ENCODE measurements around the gene FBXW11.

DNA sequence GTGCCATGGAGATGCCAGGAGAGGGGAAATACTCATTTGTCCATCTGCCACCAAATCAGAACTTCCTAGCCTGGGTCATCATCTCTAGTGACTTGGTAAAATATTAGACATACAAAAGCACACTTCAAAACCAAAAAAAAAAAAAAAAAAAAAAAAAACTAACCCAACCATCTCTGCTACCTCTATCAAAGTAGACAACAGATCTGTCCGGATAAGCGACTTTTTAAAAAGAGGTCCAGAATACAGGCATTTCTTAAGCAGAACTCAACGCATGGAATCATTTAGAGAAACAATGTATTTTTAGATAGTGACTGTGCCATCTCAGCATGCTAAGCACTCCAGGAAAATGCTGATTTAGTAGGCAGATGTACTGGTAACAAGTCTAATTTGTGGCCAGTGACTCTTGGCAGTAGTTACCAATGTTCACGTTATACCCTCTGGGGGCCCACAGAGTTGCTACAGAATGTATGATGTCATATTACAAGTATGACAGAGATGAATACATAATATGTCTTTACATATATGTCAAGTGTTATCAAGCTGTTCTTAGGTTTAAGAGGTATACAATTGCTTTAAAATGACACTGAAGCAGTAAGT is 113.0 kb downstream of the FBXW11 start:
- TF ChIP-seq, protein P1, sequence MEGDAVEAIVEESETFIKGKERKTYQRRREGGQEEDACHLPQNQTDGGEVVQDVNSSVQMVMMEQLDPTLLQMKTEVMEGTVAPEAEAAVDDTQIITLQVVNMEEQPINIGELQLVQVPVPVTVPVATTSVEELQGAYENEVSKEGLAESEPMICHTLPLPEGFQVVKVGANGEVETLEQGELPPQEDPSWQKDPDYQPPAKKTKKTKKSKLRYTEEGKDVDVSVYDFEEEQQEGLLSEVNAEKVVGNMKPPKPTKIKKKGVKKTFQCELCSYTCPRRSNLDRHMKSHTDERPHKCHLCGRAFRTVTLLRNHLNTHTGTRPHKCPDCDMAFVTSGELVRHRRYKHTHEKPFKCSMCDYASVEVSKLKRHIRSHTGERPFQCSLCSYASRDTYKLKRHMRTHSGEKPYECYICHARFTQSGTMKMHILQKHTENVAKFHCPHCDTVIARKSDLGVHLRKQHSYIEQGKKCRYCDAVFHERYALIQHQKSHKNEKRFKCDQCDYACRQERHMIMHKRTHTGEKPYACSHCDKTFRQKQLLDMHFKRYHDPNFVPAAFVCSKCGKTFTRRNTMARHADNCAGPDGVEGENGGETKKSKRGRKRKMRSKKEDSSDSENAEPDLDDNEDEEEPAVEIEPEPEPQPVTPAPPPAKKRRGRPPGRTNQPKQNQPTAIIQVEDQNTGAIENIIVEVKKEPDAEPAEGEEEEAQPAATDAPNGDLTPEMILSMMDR (IDR thresholded peaks at IDR 0.05), result no peak
- TF ChIP-seq POLR2A (IDR thresholded peaks at IDR 0.05), result no peak

Measured in body of pancreas (tissue), 4 donors.